NCI-H1417 (cell line): ENCODE data around the gene KCP.

Experiments used
- DNase-seq, 3 experiments: peaks; one replicate each; lab custom pipeline; 2025; lab: John Stamatoyannopoulos, UW

The KCP gene

DNA sequence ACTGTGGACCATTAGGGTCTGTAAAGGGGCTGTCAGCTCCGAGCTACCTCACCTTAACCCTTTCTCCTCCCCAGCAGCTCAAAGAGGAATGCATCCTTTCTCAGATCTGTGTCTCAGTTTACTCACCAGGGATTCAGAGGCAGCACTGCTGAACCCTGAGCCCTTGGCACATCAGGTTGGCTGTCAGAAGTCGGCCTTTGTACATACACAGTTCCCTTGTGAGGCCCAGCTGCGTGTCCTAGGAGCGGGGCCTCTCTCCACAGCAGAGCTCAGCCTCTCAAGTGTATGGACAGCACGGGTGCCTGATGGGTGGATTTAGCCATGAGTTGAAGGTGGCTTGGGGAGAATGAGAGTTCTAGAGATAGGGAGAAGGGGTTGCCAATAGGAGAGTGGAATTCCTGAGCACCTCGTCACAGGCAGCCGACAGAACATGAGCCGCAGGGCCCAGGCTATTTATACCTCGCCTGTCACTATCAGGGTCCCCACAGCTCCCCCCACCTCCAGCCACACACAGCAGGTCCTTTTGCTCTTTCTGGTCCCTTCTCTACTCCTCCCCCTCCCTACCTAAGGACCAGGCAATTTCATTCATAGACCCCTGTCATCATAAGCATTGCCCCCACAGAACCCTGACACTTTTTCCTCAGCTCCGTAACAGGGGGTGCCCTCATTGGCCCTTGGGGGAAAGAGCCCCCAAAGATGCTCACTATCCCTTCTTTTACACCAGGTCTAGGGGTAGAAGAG is 82.4 kb downstream of the KCP start:
- DNase-seq: no peak

DNA sequence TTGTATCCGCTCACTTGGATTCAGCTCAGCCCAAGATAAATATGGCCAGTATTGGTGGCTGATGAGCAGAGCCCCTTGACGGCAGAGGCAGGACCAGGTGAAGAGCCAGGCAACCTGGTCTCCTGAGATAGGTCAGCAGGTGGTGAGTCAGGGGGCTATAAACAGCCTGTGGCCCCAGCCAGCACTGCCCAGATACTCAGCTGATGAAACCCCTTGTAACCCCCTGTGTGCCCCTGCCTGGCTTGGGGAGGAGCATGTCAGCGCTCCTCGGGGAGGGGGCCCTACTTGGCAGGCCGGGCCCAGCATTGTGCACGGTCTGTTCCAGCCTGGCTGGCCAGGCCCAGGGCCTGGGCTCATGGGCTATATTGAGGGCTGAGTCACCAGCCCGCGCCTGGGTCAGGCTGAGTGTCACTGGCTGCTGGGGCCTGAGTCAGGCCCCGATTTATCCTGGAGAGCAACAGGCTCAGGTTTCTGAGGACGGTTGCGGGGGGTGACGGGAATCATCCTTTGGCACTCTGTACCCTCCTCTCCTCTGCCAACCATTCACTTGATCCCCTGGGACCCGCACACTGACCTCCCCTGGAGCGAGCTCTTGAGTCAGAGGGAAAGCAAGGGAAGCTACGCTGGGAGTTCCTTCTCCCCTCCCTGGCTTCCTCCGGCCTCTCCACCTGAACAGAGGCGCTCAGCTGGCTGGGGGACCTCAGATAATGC is 83.1 kb downstream of the KCP start:
- DNase-seq: no peak

DNA sequence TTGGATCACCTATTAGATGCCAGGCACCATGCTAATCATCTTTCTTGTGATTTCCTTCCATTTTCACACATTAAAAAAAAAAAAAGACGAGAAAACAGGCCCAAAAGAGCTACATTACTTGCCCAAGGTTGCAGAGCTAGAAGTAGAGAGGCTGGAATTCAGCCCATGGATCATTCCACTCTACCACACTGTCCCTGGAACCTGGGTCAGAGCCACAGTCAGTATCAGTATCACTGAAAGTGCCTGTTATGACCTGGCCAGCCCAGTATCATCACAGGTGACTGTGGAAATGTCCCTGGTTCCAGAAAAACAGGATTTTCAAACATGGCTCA is 83.6 kb downstream of the KCP start:
- DNase-seq: no peak
